Glutamatergic neuron (in vitro differentiated cells): ENCODE measurements around the gene SNX24. TPM values are rescaled to one million over a fixed set of nuclear protein-coding genes. Genes with fewer than 3 reads are reported as not detected.

Experiments used
- DNase-seq: peaks from one replicate; pipeline ENCODE4 v3.0.0; 2022
- H3K27ac Mint-ChIP-seq: one replicate; pipeline ENCODE4 v1.8.0; 2020; ENCODE audit warnings: mild to moderate bottlenecking, mixed read lengths, inconsistent platforms; ENCODE audit not compliant: unreplicated experiment
- H3K27me3 Mint-ChIP-seq: one replicate; pipeline ENCODE4 v1.8.0; 2020; ENCODE audit warnings: mild to moderate bottlenecking, moderate library complexity, mixed read lengths, inconsistent platforms; ENCODE audit not compliant: unreplicated experiment
- H3K36me3 Mint-ChIP-seq: one replicate; pipeline ENCODE4 v1.8.0; 2020; ENCODE audit warnings: mild to moderate bottlenecking, mixed read lengths, inconsistent platforms; ENCODE audit not compliant: unreplicated experiment
- H3K4me1 Mint-ChIP-seq: one replicate; pipeline ENCODE4 v1.8.0; 2020; ENCODE audit warnings: mild to moderate bottlenecking, low read depth, mixed read lengths, inconsistent platforms; ENCODE audit not compliant: unreplicated experiment
- H3K4me3 Mint-ChIP-seq: one replicate; pipeline ENCODE4 v1.8.0; 2020; ENCODE audit warnings: mild to moderate bottlenecking, mixed read lengths, inconsistent platforms; ENCODE audit not compliant: unreplicated experiment
- H3K9me3 Mint-ChIP-seq: one replicate; pipeline ENCODE4 v1.8.0; 2020; ENCODE audit warnings: mild to moderate bottlenecking, moderate library complexity, mixed read lengths, inconsistent platforms; ENCODE audit not compliant: unreplicated experiment
- total RNA-seq: library from RNA; stranded (reverse); fragmentation: NEBNext Ultra II Directional; extraction: Animal tissue kit (Norgen Biotek cat#: 25700); gene quantifications from one replicate; pipeline ENCODE4 v1.2.1, GENCODE V29; 2021; ENCODE audit not compliant: unreplicated experiment
- TF ChIP-seq, protein P1 (sequence below): fragments of 200-600 bp; sonication (generic); IDR thresholded peaks from one replicate; pipeline ENCODE4 v1.5.0; 2021; ENCODE audit not compliant: partially characterized antibody, unreplicated experiment

The SNX24 gene
- total RNA-seq, 1 donor from 2014 or later: 21.8 TPM

DNA sequence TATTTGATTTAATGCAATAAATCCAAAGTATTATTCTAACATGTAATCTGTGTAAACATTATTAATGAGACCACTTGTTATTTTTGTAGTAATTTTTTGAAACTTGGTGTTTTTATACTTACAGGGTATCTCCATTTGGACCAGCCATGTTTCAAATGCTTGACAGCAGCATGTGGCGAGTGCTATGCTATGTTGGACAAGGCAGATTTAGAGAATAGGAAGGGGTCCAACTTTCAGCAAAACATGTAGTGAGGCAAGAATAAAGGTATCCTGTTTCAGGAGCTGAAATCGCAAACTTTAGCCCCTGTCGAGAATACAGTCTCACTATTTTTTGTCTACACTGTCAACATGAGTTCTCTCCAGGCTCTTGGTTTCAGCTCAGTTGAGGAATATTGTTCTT is 33.7 kb downstream of the SNX24 start:
- no peaks in the 10 kb centered on the region for H3K9me3 Mint-ChIP-seq
- H3K27ac Mint-ChIP-seq: no peak overlapping the region
- H3K4me1 Mint-ChIP-seq: no peaks in the 10 kb centered on the region
- no peaks in the 10 kb centered on the region for H3K36me3 Mint-ChIP-seq
- H3K4me3 Mint-ChIP-seq: no peak overlapping the region
- TF ChIP-seq, protein P1, sequence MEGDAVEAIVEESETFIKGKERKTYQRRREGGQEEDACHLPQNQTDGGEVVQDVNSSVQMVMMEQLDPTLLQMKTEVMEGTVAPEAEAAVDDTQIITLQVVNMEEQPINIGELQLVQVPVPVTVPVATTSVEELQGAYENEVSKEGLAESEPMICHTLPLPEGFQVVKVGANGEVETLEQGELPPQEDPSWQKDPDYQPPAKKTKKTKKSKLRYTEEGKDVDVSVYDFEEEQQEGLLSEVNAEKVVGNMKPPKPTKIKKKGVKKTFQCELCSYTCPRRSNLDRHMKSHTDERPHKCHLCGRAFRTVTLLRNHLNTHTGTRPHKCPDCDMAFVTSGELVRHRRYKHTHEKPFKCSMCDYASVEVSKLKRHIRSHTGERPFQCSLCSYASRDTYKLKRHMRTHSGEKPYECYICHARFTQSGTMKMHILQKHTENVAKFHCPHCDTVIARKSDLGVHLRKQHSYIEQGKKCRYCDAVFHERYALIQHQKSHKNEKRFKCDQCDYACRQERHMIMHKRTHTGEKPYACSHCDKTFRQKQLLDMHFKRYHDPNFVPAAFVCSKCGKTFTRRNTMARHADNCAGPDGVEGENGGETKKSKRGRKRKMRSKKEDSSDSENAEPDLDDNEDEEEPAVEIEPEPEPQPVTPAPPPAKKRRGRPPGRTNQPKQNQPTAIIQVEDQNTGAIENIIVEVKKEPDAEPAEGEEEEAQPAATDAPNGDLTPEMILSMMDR: no peak
- DNase-seq: no peak
- no peaks in the 10 kb centered on the region for H3K27me3 Mint-ChIP-seq

DNA sequence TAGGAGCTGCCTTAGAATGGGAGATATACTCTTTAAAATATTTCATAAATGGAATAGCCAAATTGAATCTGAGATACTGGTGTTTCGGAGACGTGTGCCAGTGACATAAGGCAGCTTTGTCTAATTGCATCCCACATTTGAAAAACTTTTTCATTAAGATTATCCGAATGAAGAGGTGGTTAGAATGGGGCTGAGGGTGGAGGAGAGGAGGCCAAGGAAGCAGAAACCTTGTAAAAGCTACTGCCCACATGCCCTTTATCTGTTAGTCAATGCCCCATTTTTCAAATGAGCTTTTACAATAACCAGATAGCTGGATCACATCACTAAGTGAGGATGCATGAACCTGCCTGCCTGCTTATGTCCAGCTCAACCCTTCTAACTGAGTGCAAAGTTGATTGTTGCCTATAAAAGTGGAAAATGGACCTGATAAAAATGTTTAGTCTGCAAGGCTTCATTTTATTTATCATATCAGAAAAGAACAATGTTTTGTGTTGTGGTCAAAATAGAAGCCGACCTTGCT is 34.8 kb downstream of the SNX24 start:
- Mint-ChIP-seq H3K4me3 (no peak overlapping the region), H3K27ac (no peak overlapping the region), H3K27me3 (no peaks in the 10 kb centered on the region), H3K4me1 (no peaks in the 10 kb centered on the region), H3K9me3 (no peaks in the 10 kb centered on the region), H3K36me3 (no peaks in the 10 kb centered on the region)
- TF ChIP-seq, protein P1: no peak
- no peak for DNase-seq

DNA sequence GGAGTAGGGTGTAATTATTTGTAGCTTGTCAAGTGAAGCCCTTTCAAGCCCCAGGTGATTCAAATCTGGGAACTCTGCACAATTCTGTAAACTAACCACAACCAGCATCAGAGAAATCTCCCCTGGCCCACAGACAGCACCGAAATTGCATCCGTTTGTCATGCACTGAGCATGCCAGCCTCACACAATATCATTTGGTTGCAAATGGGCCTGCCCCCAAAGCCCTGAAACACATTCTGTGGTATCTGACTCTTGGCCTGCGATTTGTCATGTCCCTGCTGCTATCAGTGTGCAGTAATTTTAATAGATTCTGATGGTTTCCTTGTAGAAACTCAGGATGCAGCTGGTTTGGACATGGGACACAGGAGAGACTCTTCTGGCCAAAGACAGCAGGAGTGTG is 35.3 kb downstream of the SNX24 start:
- no peak for DNase-seq
- no peaks in the 10 kb centered on the region for H3K36me3 Mint-ChIP-seq
- no peaks in the 10 kb centered on the region for H3K27me3 Mint-ChIP-seq
- no peaks in the 10 kb centered on the region for H3K4me1 Mint-ChIP-seq
- H3K4me3 Mint-ChIP-seq: no peak overlapping the region
- no peaks in the 10 kb centered on the region for H3K9me3 Mint-ChIP-seq
- no peak overlapping the region for H3K27ac Mint-ChIP-seq
- TF ChIP-seq, protein P1: no peak

DNA sequence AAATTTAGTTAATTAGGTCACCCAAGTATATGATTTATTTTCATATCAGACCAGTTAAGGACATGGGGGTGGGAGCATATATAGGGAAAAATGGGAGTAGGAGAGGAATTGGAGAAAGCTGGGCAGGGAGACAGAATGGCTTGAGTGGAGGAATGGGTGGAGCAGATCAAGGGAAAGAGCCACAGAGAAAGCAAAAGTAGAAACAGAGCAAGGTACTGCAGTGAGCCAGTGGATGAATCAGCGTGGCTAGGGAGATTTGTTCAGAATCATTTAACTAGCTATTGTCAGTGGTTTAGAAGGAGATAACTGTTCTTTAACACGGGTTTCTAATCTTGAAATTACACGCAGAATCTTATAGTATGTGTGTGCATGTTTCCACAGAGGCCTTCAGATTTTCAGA is 37.4 kb downstream of the SNX24 start:
- Mint-ChIP-seq H3K27me3 (no peaks in the 10 kb centered on the region), H3K36me3 (peaks cover 4% of the 10 kb centered on the region), H3K9me3 (no peaks in the 10 kb centered on the region), H3K4me1 (no peaks in the 10 kb centered on the region), H3K4me3 (no peak overlapping the region), H3K27ac (no peak overlapping the region)
- no peak for DNase-seq
- TF ChIP-seq, protein P1: no peak

DNA sequence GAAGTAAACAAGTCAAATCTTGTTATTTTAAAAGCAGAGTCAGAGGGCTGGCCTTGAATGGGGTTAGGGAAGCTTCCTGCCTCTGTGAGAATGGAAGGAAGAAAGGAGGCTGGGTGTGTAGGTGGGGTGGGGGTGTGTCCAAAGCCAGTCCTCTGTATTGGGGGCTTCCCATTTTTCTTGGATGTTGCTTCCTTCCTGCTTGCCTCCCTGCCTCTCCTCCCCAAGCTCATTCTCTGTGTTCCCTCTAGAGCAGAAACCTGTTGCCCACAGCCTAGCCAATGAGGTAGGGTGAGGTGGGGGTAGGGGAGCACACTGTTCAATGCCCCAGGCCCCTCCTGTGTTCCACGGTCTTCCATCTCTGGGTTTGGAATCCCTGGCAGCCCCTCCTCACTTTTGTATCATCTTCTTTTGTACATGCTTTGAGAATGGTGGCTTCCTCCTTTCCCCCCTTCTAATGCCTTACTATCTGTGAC is 39.7 kb downstream of the SNX24 start:
- no peak overlapping the region for H3K27ac Mint-ChIP-seq
- no peaks in the 10 kb centered on the region for H3K27me3 Mint-ChIP-seq
- no peak overlapping the region for H3K4me3 Mint-ChIP-seq
- H3K9me3 Mint-ChIP-seq: no peaks in the 10 kb centered on the region
- TF ChIP-seq, protein P1: no peak
- peaks cover 4% of the 10 kb centered on the region for H3K36me3 Mint-ChIP-seq
- DNase-seq: no peak
- H3K4me1 Mint-ChIP-seq: no peaks in the 10 kb centered on the region
